IPS DF 4.7 (cell line): Measurements from ENCODE around the gene SPRY4.
A peak's percentile ranks its signal among the peaks of the same experiment; 100 is the strongest.
"Not testable (repeated sequence)": the region's sequence is repeated elsewhere in the genome, so short reads cannot be mapped to it uniquely, and the experiment has no call there.

Experiments used
- DNase-seq: peaks from one replicate; pipeline ENCODE4 v3.0.0-alpha.2; 2013; ENCODE audit warnings: low spot score; ENCODE audit errors: extremely low read depth

SPRY4 gene

DNA sequence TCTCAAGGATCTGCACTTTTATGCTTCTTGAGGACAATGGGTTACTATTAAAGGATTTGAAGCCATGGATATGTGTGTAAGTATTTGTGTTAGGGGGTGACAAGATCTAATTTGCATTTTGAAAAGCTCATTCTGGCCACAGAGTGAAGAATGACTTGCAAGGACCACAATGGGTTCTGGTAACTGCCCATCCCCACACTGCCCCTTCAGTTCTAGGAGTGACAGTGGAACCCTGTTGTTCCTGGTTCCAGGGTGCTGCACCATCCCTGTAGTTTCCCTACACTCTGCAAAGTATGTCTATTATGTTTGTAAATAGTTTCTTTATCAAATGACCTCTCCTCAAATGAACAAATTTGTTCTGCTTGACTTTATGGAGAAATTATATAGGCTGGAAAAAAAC lies 9.7 kb upstream of the SPRY4 start:
- no peak for DNase-seq

DNA sequence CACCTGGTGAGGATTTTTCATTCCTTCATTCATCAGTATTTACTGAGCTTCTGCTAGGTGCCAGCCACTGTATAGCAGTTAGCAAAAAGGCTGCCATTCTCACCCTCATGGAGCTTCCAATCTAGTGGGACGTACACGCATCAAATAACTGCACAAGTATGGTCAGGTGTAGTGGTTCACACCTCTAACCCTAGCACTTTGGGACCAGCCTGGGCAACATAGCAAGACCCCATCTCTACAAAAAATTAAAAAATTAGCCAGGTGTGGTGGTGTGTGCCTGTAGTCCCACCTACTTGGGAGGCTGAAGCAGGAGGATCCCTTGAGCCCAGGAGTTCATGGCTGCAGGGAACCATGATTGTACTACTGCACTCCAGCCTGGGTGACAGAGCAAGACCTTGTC lies 8.9 kb upstream of the SPRY4 start:
- not testable (repeated sequence) for DNase-seq

DNA sequence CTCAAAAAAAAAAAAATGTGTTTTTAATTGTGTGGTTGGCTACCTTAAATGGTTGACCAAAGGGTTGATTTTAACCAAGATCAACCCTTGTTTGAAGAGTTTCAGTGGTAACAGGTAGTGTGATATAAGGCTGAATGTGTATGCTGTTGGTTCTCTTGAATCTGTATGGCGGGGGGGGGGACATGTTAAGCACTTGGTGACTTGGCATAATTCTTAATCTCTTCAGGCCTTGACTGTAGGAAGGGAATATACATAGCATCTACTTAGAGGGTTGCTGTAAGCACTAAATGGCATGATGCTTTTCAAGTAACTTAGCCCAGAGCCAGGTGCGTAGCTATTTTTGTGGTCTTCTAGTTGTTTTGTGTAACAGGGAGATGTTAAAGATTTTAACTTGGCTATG lies 5.6 kb upstream of the SPRY4 start:
- DNase-seq: no peak

DNA sequence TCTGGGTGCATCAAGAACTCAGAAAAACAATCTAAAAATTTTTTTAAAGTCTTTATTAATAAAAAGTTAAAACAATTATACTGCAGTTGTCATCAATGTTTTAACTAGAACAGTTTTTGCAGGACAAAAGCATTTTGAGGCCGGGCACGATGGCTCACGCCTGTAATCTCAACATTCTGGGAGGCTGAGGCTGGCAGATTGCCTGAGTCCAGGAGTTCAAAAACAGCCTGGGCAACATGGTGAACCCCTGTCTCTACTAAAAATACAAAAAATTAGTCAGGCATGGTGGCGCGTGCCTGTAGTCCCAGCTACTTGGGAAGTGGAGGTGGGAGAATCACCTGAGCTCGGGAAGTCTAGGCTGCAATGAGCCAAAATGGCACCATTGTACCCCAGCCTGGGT lies 5.2 kb upstream of the SPRY4 start:
- DNase-seq: no peak

DNA sequence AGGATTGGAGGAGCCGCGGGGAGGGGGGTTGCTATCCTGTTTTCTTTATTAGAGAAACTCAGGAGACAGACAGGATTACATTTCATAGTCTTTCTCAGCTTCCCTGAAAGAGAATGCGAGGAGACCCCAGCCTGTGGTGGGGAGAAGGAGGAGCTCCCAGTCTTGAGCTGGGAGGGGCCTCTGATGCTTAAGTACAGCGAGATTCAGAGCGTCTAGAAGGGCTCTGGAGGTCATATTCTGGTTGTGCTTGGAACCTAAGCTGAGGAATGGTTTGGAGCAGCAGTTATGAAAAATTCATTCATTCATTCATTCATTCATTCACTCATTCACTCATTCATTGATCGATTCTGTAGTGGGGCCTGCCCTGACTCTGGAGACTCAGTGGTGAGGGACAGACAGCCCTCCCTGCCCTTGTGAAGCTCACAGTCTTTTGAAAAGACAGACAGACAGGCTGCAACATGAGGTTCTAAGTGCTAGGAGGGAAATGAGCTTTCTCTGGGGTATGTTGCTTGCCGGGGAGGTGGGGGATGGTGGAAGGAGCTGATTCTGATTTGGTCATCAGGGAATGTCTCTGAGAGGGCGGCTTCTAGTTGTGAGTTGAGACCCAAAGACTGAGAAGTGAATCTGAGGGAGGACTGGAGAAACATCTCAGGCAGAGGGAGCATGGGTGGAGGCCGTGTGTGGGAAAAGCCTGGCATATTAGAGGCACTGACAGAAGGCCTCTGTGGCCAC lies 2.5 kb upstream of the SPRY4 start:
- no peak for DNase-seq

DNA sequence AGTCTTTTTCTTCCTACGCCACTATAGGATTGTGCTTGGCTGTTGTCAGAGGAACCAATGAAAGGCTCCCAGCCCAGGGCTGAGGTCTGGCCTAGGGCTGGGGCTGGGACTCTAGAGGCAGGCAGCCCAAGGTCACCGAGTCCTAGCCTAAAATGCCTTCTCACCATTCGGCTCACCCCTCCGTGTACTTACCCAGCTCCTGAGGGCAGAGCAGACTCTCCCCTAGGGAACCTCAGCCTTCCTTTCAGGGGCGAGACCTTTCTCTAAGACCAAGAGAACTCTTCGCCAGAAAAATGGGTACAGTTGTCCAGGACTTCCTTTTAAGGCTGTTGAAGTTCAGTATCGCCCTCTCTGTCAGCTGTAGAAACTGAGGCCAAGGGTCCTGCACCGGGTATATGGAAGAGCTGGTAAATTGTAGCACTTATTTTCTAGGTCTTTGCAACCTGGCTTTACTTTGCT lies 1.7 kb upstream of the SPRY4 start:
- no peak for DNase-seq

DNA sequence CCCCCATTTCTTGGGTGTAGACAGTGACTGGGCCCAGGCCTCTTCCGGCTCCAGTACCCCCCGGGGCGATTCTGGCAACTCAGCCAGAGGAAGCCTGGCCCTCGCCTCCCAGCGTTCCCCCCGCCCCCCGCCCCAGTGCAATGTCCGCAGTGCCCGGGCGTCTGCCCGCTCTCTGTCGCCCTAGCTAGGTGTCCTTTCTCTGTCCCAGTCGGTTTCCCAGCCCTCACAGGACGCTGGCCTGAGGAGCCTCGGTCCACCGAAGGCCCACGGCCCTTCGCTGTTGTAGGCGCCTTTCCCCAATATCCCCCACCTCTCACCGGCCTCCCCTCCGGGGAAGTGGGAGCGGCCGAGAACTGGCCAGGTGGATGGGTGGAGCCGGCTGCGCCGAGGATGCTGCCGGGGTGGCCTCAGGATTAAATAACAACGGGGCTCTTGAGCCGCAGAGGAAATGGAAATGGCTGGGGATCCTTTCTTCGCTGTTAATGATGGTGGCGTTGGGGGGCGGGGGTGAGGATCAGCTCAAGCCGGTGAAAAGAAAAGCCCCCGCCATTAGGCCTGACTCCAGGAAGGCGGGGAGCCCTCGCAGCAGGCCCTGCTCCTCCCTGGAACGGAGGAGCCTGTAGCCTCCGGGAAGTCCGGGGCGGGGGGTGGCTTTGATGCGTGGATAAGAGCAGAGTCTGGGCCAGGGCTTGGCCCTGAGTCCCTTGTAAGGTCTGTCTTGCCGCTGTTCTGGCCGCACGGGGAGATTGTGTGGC lies 1.1 kb upstream of the SPRY4 start:
- peak; percentile 81 for DNase-seq

DNA sequence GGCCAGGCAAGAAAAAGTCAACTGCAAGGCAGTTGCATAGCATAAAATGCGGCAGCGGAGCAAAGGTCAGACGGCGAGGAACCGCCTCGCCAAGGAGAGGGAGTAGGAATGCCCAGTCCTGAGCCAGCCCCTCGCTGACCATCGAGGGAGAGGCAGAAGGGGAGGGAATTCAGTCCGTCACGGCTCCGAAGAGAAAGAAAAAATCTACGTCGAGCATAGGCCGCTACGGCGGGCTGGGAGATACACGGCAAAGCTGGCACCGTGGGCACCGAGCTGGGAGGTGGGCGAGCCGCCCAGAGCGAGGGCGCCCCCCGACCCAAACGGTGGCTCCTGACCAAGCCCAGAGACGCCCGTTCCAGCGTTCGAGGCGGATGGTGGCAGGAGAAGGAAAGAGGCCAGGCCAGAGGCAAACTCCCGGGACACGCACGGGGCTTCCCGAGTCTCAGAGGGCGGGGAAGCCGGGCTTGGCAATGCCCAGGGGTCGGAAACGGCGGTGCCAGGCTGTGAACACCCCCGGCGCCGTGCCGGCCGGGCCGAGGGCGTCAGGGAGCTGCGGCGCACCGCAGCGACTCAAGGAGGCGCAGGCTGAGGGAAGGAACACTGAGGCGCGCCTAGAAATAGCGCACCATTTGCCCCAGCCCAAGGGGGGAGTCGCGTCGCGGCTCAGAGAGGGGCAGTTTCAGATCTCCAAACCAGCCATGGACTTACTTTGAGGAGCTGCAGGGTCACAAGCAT lies 518 bp downstream of the SPRY4 start:
- DNase-seq: no peak

DNA sequence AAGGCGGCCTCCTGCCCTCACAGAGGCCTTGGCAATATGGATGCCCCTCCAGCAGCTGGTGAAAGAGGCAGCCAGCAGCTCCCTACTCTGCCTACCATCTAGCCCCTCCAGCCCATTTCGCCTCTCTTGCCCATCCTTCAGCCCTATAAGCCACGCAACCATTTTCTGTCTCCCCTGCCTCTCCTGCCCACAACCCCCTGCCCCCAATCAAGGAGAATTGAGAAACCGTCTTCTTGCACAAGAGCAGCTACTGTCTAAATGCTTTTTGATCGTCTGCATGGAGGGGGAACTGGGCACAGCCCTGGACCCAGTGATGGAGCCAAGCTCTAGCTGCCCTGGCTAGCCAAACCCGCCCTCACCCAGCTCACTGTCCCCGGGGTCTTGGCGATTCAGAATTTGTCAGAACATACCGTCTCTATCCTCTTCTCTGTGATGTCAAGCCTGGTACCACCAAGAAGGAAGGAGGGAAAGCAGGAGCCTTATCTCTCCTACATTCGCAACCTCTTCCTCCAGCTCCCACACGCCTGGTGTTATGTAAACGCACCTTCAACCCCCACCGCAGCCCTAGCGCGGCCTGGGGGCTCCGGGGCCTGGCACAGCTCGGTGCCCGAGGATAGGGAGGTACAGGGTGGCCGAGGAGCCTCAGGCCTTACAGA lies 1.2 kb downstream of the SPRY4 start:
- no peak for DNase-seq

DNA sequence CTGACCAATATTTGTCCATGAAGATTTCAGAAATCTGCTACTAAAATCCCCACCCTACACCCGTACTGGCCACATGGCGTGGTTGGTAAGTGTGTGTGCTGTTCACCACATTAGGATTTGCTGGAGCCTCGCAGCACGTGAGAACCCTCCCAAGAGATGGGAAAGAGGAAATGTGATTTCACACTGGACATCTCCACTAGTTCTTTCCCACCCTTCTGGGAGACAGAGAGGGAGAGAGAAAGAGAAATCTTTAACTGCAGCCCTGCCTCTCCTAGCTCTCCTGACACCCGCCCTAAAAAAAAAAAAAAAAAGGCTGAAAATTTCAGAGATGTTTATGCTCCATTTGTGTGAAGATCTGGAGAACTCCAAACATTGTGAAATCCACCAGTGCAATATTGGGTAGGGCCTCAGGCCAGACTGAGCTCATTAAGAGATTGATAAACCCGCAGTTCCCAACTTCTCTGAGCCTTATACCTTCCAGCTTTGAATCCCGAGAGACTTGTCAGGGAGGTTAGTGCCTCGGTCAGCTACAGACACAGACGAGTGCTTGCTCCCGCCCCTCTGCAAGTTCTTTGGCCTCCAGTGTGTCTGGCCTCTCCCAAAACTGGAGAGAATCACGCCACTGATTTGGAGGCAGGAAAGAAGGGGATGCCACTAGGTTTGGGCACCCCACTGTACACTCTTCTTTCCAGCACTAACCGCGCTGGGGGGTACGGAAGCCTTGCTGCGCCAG lies 1.9 kb downstream of the SPRY4 start:
- DNase-seq: no peak

DNA sequence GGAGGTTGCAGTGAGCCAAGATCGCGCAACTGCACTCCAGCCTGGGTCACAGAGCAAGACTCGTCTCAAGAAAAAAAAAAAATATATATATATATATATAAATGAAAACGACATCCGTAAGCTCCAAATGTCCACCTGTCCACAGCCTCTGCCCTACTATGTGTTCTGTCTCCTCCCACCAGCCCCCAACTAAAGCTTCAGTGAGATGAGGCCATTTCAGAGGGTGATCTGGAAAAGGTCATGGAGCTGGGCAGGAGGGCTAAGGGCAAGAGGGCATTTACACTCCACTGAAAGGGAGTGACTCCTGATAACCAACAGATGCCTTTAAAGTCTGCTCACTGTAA lies 2.4 kb downstream of the SPRY4 start:
- DNase-seq: no peak

DNA sequence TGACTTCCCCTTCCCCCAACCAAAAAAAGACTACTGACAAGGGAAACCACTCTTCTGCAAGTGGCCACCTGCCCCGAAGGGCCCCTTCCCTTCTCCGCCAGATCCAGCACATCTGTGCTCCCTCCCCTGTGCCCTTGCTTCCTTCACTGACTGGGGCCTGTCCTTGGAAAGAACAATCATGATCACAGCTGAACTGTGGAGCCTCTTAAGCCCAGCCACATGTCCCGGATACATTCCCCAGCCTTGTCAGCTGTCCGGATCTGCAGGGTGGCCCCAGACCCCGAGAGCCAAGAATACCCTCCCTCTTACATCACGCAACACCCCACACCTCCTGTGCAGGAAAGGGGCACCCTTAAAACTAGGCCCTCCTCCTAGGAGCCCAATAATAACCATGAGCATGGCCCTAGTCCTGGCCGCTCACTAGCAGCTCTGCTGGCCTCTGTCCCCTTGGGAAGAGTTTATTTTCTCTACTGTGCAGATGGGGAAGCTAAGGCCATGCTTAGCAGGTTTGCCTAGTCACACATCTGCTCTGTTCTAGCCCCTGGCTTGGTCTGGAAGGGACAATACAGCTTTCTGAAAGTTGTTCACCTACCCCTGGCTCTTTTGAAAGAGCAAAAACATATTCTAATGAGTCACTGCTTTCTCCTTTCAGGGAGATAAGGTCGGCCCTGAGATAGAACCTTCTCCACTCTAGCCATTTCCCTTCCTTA lies 3.8 kb downstream of the SPRY4 start:
- no peak for DNase-seq

DNA sequence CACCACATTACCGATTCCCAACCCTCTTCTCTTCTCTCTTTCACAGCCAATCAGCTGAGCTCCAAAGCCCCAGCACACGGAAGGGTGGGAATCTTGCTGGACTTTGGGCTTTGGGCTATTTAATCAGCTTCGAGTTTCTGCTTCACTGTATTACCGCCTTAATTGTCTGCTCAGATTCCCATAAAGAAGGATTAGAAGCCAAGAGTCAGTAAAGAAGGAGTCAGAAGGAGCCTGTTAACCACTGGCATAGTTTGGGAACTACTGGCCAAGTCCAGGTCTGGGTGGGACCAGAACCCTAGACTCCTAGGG lies 4.4 kb downstream of the SPRY4 start:
- DNase-seq: no peak

DNA sequence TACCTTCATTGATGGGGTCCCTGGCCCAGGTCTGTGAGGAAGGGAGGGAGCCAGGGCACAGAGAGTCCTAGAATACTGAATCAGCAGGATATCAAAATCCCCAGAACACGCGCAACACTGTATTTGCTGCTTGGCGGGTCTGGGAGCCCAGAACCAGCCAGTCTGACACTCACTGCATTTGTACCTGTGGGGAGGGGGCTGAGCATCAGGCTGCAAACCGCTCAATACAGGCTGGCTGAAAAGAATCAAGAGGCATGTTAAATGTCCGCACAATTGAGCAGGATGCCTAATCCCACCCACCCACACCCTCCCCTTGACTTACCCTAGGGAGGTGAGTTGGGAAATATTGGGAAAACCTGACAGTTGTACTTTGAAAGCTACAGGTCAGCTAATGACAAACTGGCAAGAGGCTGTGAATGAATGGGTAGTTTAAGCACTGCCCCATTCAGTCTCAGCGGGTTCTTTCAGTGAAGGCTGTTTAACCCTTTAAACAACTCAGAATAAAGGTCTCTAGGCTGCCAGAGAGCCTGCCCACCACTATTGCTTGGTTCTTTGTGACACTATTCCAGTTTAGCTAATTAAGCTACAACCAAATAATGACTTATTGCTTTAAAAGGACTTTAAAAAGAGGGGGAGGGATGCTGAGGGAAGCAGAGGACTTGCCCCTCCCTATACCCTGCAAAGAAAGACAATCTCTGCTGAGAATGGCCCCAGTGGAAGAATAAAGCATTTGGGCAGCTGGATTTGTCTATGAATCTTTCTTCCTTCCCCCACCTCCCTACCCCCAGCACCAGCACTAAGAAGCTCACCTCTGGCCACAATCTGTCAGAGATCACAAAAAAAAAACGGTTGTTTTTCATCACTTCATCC lies 5.0 kb downstream of the SPRY4 start:
- DNase-seq: no peak

DNA sequence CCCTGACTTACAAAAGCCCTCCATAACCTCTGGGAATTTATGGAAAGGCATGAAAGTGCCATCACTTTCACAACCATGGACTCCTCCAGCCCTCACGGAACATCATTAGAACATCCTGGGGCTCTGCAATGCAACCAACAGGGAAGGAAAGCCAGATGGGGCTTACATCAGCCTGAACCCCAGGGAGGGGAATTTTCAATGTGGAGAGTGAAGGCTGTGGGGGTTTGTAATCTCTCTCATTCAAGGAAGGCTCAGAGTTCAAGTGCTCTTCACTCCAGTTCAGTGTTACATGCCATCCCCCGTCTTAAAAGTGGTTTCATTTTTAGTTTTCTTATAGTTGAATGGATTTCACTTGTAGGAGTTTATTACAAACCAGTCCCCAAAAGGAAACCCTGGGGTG lies 5.7 kb downstream of the SPRY4 start:
- no peak for DNase-seq

DNA sequence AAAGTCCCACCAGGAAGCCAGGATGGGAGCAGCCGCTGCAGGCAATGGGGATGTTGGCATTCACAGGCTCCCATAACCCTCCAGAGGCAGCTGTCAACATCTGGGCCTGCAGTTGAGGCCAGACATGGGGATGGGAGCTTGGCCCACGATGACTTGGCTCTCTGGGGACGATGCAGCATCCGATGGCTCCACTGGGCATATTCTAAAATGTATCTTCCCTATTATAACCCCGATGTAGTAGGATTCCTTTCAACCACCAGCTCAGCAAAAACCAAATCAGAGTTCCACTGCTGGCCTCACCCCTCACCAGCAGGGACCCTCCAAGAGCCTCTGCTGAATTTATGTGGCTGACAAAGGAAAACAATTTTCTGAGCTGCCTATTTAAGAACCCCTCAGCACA lies 7.1 kb downstream of the SPRY4 start:
- no peak for DNase-seq

DNA sequence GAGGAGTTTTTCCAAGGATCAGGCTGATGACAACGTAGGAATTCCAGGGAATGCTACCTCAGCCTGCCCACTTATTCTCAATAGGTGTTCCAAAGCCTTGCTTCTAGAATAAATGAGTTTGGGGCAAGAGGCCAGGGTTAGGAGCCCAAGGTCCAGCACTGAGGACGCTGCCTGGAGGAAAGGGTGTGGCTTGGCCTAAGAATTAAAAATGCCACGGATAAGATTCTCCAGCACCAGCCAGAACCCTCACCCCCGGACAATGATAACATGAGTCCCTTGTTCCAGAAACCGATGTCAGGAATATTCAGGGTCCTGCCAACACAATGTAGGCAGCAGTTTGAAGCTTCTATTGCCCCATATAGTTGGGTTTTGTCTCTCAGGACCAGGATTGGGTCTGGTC lies 7.6 kb downstream of the SPRY4 start:
- no peak for DNase-seq

DNA sequence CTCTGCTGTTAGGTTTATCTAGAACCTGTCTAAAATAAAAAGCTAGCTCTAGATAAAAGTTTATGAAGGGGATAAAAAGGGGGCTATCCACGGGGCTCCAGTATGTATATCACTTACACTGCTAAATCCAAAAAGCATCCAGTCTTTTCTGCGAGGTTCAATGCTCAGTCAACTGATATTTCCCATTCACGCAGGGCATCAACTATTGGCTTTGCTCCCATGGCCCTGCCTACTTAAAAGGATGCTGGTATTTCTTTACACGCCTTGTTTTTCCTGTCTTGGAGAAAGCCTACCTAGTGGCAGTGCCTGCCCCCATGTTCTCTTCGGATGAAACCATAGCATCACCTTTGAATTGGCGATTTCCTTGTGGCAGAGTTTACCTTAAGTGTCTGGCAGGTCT lies 8.1 kb downstream of the SPRY4 start:
- no peak for DNase-seq

DNA sequence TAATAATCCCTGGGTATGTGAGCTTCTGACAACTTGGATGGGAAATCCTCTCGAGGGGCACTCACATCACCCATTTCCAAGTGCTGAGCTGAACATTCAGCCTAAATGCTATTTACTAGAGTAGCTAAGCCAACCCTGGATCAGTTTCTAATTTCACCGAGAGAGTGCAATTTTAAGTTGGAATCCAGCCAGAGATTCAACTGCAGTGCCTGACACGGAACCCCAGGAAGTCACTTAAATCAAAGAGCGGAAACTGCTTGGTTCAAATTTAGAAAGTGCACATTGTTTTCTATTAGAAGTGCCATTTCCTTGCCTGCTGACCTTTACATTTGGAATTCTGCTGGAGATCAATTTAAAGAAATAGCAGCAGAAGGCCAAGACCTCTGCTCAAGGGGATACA lies 8.8 kb downstream of the SPRY4 start:
- DNase-seq: no peak
